ENCODE measurements around the gene PPP2R3B.

DNA sequence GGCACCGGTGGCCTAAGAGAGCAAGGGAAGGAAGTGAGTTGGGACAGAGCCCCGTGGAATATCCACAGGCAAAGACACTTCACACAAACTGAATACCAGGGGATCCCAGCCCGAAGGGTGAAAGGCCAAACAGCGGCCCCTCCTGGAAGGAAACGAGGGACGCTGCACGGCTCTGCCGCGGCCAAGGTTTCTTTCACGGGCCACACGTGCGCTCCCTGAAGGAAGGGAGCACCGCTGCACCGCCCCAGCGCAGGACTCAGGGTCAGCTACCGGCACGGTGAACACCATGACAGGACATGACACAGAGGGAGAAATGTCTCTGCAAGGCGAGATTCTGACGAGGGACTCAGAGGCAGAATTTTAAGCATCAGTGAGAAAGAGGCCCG, 36.6 kb downstream of the PPP2R3B start:
- TF ChIP-seq EZH2 (IDR thresholded peaks at IDR 0.05; ENCODE audit: borderline replicate concordance, insufficient read depth, low read depth, low read length, poor library complexity, severe bottlenecking): no peak
- TF ChIP-seq, protein P1, sequence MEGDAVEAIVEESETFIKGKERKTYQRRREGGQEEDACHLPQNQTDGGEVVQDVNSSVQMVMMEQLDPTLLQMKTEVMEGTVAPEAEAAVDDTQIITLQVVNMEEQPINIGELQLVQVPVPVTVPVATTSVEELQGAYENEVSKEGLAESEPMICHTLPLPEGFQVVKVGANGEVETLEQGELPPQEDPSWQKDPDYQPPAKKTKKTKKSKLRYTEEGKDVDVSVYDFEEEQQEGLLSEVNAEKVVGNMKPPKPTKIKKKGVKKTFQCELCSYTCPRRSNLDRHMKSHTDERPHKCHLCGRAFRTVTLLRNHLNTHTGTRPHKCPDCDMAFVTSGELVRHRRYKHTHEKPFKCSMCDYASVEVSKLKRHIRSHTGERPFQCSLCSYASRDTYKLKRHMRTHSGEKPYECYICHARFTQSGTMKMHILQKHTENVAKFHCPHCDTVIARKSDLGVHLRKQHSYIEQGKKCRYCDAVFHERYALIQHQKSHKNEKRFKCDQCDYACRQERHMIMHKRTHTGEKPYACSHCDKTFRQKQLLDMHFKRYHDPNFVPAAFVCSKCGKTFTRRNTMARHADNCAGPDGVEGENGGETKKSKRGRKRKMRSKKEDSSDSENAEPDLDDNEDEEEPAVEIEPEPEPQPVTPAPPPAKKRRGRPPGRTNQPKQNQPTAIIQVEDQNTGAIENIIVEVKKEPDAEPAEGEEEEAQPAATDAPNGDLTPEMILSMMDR (IDR thresholded peaks at IDR 0.05): no peak
